Measurements from ENCODE around the gene PEX1. TPM values are rescaled to one million over a fixed set of nuclear protein-coding genes. Genes with fewer than 3 reads are reported as not detected.

PEX1 gene
- polyA plus RNA-seq, 2 of the 4 experiments (the other 2 are of a cell fraction): 8.8 to 23.2 TPM

DNA sequence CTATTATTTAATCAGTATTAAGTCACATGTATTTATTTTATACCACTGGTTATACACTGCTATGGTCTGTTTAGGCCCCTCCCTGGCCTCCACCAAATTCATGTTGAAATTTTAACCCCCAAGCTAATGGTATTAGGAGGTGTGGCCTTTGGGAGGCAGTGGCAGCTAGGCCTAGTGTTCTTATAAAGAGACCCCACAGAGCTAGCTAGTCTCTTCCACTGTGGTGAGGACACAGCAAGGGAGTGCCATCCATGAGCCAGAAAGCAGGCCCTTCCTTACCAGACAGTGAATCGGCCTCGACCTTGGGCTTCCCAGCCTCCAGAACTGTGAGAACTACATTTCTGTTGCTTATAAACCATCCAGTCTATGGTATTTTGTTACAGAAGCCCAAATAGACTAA lies 28.9 kb upstream of the PEX1 start:
- no peak overlapping the region for H3K4me2 ChIP-seq
- ATAC-seq (peak; percentile 25 to 45; a peak in 3 of 6 replicates), DNase-seq (ENCODE audit: low read depth in 1 of 2, low spot score in 1 of 2) (no peak), FAIRE-seq (no peak)
- POLR2A ChIA-PET: no interaction called here
- H3K4me3 ChIP-seq: no peak overlapping the region
- 91% methylated on average over 2 of the region's 2 CpGs for WGBS (ENCODE audit: missing lambda C conversion rate)
- no peaks in the 10 kb centered on the region for H3K9me3 ChIP-seq
- TF ChIP-seq BHLHE40 (IDR thresholded peaks at IDR 0.05; ENCODE audit: low read depth, low read length): no peak
- no peak for TF ChIP-seq CHD4 (IDR thresholded peaks at IDR 0.05; ENCODE audit: borderline replicate concordance)
- no peak for TF ChIP-seq CHD2 (IDR thresholded peaks at IDR 0.05; ENCODE audit: low read length, partially characterized antibody)
- TF ChIP-seq SREBF2 (IDR thresholded peaks at IDR 0.05): no peak
- no peak for TF ChIP-seq KDM5A (IDR thresholded peaks at IDR 0.05)
- TF ChIP-seq, protein P1, sequence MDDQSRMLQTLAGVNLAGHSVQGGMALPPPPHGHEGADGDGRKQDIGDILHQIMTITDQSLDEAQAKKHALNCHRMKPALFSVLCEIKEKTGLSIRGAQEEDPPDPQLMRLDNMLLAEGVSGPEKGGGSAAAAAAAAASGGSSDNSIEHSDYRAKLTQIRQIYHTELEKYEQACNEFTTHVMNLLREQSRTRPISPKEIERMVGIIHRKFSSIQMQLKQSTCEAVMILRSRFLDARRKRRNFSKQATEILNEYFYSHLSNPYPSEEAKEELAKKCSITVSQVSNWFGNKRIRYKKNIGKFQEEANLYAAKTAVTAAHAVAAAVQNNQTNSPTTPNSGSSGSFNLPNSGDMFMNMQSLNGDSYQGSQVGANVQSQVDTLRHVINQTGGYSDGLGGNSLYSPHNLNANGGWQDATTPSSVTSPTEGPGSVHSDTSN (IDR thresholded peaks at IDR 0.05): no peak
- CTCF ChIA-PET: interaction anchor here (1.6 kb wide), 1 partner anchor 96 kb away, joined by 3 read pairs; no protein-coding TSS in a partner anchor
- no peak overlapping the region for H3K27ac ChIP-seq
- H3K4me1 ChIP-seq: no peaks in the 10 kb centered on the region

DNA sequence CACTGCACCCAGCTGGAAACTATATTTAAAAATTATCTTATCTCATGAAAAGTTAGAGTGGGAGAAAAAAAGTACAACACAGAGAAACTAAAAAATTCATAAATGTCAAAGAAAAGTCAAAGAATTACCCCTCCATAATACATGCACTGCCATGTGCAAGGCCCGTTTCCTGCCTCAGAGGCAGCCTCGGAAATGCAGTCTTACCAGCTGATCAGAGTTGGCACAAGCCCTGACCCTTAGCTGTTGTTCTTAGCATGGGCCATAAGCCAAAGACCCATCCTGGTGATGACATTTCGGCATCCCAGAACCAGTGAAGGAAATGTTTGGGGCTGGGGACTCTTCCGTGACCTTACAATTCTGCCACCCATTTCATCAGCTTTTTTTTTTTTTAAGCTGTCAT lies 21.9 kb upstream of the PEX1 start:
- TF ChIP-seq, protein P2, sequence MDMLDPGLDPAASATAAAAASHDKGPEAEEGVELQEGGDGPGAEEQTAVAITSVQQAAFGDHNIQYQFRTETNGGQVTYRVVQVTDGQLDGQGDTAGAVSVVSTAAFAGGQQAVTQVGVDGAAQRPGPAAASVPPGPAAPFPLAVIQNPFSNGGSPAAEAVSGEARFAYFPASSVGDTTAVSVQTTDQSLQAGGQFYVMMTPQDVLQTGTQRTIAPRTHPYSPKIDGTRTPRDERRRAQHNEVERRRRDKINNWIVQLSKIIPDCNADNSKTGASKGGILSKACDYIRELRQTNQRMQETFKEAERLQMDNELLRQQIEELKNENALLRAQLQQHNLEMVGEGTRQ (IDR thresholded peaks at IDR 0.05): no peak
- peak; percentile 9 for TF ChIP-seq MAFK (IDR thresholded peaks at IDR 0.05; ENCODE audit: partially characterized antibody)
- DNase-seq (ENCODE audit: low read depth in 1 of 2, low spot score in 1 of 2) (no peak), FAIRE-seq (no peak), ATAC-seq (no peak)
- POLR2A ChIA-PET: no interaction called here
- H3K4me3 ChIP-seq: no peak overlapping the region
- CTCF ChIA-PET: no interaction called here
- H3K27ac ChIP-seq: no peak overlapping the region
- no peak overlapping the region for H3K4me2 ChIP-seq
- no peaks in the 10 kb centered on the region for H3K9me3 ChIP-seq
- no peaks in the 10 kb centered on the region for H3K4me1 ChIP-seq
- 78% methylated on average over 4 of the region's 4 CpGs for WGBS (ENCODE audit: missing lambda C conversion rate)

DNA sequence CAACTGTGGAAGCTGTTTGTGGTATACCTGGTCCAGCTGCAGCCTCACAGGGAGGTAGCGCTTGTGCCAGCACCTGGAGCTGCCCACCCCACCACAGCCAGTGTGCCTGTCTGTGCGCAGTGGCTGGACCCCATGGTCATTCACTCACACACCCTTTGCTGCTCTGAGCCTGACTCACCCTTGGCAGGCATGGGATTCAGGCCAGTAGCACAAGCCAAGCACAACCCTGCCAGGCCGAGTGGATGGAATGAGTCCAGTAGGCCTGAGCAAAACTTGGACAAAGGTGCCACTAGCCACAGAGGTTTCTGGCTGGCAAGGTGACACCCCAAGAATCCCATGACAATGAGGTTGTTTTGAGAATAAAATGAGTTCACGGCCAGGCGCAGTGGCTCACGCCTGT lies 19.3 kb upstream of the PEX1 start:
- Histone ChIP-seq H3K4me1 (no peaks in the 10 kb centered on the region), H3K9me3 (no peaks in the 10 kb centered on the region), H3K4me2 (no peak overlapping the region), H3K4me3 (no peak overlapping the region), H3K27ac (no peak overlapping the region)
- no peak for FAIRE-seq
- no peak for DNase-seq (ENCODE audit: low read depth in 1 of 2, low spot score in 1 of 2)
- CTCF ChIA-PET: interaction anchor here (1.4 kb wide), 1 partner anchor 17 kb away, joined by 3 read pairs; no protein-coding TSS in a partner anchor
- POLR2A ChIA-PET: no interaction called here
- TF ChIP-seq, protein P3, sequence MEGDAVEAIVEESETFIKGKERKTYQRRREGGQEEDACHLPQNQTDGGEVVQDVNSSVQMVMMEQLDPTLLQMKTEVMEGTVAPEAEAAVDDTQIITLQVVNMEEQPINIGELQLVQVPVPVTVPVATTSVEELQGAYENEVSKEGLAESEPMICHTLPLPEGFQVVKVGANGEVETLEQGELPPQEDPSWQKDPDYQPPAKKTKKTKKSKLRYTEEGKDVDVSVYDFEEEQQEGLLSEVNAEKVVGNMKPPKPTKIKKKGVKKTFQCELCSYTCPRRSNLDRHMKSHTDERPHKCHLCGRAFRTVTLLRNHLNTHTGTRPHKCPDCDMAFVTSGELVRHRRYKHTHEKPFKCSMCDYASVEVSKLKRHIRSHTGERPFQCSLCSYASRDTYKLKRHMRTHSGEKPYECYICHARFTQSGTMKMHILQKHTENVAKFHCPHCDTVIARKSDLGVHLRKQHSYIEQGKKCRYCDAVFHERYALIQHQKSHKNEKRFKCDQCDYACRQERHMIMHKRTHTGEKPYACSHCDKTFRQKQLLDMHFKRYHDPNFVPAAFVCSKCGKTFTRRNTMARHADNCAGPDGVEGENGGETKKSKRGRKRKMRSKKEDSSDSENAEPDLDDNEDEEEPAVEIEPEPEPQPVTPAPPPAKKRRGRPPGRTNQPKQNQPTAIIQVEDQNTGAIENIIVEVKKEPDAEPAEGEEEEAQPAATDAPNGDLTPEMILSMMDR (IDR thresholded peaks at IDR 0.05): no peak
- TF ChIP-seq, protein P4, sequence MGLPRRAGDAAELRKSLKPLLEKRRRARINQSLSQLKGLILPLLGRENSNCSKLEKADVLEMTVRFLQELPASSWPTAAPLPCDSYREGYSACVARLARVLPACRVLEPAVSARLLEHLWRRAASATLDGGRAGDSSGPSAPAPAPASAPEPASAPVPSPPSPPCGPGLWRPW (IDR thresholded peaks at IDR 0.05): no peak
- TF ChIP-seq ZFP36 (IDR thresholded peaks at IDR 0.05; ENCODE audit: borderline replicate concordance, partially characterized antibody) (no peak), SREBF2 (IDR thresholded peaks at IDR 0.05) (no peak), ZSCAN20 (CRISPR knock-in tag; IDR thresholded peaks at IDR 0.05) (no peak), GATA3 (IDR thresholded peaks at IDR 0.05; ENCODE audit: borderline replicate concordance) (no peak), RARB (CRISPR knock-in tag; IDR thresholded peaks at IDR 0.05) (no peak), NPAS2 (CRISPR knock-in tag; IDR thresholded peaks at IDR 0.05; ENCODE audit: borderline replicate concordance) (no peak), RFX5 (IDR thresholded peaks at IDR 0.05) (no peak), NFE2L2 (conservative IDR thresholded peaks at IDR 0.05; ENCODE audit: low read length) (no peak), POLR2AphosphoS2 (conservative IDR thresholded peaks at IDR 0.05; ENCODE audit: low read length) (no peak), CEBPB (IDR thresholded peaks at IDR 0.05) (no peak), JUNB (IDR thresholded peaks at IDR 0.05) (no peak), NR3C1 (IDR thresholded peaks at IDR 0.05) (no peak), TP53 (CRISPR knock-in tag; IDR thresholded peaks at IDR 0.05) (no peak), EHF (CRISPR knock-in tag; IDR thresholded peaks at IDR 0.05) (no peak)
- TF ChIP-seq, protein P5, sequence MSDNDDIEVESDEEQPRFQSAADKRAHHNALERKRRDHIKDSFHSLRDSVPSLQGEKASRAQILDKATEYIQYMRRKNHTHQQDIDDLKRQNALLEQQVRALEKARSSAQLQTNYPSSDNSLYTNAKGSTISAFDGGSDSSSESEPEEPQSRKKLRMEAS (IDR thresholded peaks at IDR 0.05): no peak
- TF ChIP-seq, protein P1 (IDR thresholded peaks at IDR 0.05): no peak
- ATAC-seq: peak in 1 of 2 experiments; percentile 27; a peak in 2 of 6 replicates
- 85% methylated on average over 6 of the region's 6 CpGs for WGBS (ENCODE audit: missing lambda C conversion rate)

Data from A549 (cell line).